NCI-H2196 treated with DMSO at 0.1 percent for 48 hours (cell line): ENCODE results near the gene ADA.

Source experiments
- DNase-seq: peaks from one replicate; lab custom pipeline; 2025; ENCODE audit not compliant: unreplicated experiment; lab: John Stamatoyannopoulos, UW

The ADA gene

DNA sequence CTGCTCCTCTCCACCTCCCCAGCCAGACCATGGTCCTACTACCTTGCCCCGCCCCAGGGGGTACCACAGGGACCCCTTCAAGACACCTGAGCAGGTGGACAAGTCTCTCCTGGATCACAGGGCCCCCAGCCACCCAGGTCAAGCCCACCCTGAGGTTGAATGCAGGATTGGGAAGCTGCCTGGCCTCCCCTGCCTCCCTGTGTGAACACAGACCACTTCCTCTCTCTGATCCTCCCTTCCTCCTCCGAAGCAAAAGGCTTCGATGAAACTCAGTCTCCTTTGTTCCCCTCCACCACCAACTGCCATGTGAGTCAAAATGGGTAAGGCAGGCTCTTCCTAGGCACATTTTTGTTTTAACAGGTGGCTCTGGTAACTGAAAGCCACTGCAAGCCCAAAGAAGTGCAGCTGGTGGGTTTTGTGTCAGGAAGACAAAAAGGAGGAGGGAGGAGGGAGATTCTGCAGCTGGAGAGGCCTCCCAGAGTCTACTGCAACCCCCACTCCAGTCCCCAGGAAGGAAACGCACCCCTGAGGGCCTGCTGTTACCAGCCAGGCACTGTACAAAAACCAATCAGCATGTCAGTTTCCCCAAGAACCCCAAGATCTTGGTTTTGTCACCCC lies 5.4 kb downstream of the ADA start:
- peak; percentile 61 for DNase-seq

DNA sequence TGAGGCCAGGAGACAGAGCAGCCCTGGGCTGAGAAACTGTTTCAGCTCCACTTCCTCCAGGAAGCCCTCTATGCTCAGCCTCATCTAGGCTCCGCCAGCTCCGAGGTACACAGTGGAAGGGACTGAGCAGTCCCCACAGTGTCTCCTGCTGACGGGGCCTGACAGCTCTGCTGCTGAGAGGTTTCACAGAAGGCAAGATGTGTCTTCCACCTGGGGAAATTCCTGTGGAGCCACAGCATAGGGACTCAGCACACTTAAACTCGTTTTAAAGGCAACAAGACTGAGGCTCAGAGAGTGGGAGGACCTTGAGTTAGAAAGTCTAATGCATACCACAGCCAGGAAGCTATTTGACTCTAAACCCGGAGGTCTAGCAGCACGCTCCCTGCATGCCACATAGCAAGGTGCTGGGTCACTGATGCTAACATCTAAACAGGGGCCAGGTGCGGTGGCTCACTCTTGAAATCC lies 6.8 kb downstream of the ADA start:
- no peak for DNase-seq

DNA sequence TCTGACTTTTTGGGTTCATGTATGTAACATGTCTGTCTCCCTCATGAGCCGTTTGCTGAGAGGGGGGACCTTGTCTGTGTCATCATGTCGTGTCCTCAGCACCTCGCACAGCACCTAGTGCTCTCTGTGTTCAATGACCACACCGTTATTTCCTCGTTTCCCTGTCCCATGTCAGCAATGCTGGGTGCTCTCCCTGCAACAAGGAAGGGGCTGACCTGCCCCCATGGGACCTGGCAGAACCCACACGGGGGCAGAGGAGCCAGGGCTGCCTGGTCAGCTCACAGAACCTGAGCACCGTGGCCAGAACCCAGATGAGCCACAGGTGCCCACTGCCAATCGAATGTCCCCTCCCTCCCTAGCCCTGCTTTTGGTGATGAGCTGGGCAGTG lies 7.3 kb downstream of the ADA start:
- DNase-seq: no peak

DNA sequence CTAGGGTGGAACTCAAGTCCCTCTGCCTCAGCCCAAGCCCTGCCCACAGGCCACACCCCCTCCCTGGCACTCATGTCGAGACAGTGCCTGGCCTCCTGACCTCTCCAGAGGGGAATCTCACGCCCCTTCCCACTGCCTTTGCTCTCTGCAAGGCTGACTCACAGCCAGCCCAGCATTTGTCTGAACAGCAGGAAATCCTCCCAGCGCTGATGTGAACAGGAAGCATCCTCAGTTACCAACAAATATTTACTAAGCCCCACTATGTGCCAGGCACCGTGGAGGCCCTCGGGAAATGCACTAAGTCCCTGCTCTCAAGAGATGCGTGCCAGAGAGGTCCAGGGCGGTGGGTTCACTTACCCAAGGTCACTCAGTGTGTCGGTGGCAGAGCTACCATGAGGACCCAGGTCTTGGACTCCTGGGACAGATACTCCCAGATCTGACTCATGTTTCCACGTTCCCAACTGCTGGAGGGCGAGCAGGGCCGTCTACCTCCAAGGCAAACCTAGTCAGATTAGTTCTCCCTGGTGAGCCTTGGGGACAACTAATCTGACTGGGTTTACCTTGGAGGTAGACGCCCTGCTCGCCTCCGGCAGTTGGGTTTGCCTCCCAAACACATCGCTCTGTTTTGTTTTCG lies 7.8 kb downstream of the ADA start:
- DNase-seq: no peak

DNA sequence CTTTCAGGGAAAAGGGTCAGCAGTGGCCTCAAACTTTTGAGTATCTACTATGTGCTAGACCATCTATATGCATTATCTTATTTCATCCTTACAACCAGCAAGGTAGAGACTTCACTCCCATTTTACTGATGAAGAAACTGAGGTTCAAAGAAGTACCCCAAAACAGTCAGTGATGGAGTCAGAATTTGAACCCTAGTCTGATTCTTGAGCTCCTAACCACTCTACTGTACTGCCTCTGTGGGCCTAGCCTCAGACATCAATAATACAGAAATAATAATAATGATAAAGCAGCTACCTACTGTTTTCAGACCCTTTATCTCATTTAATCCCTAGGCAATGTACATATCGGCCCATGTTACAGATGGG lies 8.4 kb downstream of the ADA start:
- DNase-seq: no peak

DNA sequence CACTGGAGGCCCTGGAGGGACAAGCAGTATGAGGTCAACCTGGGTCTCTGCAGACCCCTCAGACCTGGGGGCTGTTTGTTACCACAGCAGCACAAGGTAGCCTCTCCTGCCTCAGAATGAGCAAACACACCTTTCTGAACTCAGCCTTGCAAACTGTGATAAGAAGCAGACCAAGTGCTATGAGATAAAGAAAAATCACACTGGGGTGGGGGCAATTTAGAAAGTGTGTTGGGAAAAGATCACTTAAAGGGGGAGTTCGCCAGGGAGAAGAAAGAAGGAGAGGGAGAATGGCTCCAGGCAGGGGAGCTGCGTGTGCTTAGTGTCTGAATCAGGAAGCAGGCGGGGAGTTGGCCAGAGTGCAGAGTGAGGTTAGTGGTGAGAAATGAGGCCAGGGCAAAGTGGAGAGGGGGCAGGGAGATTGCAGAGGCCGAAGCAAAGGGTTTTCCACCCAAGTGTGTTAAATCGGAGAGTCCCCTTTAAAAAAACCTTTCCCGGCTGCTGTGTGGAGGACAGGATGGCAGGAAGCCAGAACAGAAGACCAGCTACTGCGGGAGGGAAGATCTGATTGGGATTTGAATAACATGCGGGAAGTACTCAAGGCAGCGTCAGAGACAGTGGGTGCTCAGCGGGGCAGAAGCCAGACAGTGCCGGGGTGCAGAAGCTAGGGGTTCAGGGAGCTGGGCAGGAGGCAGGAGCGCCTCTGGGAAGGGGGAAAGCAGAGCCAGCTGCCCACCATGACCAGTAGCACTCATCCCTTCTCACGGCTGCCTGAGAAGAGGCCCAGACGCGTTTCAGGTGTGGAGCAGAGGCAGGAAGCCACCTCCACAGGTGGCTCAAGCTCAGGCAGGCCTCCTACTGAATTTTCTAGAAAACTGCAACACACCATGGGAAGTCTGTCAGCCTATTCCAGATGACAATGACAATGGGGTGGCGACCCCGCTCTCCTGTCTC lies 9.0 kb downstream of the ADA start:
- peak; percentile 92 for DNase-seq

DNA sequence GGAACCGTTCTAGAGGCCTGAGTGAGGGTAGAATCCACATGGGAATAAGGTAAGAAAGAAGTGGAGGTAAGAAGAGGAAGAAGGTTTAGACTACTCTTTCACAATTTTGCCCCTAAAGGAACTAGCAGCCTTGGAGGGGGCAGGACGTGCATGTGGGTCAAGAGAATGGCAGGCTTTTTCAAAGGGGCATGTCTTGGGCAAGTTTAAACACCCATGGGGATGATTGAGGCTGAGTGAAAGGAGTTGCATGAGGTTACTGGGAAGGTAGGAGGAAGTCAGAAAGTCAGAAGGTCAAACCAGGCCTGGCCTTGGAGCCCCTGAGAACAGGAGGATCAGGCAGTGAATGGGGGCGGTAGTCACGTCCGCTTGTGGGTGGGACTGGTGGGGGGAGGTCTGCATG lies 10.2 kb downstream of the ADA start:
- DNase-seq: no peak

DNA sequence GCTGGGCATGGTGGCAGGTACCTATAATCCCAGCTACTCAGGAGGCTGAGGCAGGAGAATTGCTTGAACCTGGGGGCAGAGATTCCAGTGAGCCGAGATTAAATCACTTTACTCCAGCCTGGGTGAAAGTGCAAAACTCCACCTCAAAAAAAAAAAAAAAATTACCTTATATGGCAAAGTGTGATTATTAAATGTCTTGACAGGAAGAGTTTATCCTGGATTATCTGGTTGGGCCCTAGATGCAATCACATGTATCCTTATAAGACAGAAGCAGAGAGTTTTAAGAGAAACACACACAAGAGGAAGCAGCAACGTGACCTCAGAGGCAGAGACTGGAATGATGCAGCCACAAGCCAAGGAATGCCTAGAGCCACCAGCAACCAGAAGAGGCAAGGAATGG lies 11.0 kb downstream of the ADA start:
- no peak for DNase-seq

DNA sequence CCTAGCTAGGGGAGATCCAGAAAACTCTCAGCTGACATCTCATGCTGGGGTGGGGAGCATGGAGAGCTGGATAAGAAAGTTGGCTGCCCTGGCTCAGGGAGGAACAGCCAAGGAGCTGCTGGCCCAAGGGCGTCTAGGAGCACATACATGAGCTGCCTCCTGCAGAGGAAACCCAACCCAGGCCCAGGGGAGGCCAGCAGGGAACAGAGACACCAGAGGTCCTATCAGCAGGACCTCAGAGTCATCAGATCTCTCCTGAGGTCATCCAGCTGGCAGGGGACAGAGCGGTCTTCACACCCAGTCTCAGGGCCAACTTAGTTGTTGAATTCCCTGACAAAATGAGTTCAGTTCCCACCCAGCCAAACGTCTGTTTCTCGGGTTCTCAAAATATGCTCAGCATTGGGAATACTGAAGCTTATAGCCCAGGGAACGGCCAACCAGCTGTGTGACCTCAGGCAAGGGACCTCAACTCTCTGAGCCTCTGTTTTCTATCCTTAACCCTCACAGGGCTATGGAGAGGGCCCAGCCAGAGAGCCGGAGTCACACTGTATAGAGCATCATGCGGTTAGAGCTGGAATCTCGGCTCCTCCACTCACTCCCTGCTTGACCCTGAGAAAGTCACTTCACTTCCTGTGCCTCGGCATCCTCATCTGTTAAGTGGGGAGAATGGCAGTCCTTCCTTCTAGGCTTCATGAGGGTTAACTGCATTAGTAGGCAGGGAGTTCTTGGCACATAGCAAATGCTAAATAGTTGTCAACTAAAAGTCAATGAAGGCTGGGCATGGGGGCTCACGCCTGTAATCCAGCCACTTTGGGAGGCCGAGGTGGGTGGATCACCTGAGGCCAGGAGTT lies 13.8 kb downstream of the ADA start:
- DNase-seq: no peak

DNA sequence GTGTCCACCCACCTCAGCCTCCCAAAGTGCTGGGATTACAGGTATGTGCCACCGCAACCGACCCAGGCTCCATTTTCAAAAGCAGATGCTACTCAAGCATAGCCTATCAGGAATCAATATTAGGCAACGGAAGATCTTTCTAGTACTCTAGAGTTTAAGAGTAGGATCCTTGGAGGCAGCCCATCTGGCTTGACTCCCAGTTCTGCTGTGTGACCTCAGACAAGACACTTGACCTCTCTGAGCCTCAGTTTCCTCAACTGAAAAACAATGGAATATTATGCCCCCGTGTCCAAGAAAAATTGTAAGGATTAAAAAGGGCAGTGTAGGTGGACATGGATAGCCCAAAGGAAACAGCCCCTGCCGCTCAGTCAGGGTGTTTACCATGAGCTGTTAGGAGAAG lies 14.5 kb downstream of the ADA start:
- DNase-seq: no peak

DNA sequence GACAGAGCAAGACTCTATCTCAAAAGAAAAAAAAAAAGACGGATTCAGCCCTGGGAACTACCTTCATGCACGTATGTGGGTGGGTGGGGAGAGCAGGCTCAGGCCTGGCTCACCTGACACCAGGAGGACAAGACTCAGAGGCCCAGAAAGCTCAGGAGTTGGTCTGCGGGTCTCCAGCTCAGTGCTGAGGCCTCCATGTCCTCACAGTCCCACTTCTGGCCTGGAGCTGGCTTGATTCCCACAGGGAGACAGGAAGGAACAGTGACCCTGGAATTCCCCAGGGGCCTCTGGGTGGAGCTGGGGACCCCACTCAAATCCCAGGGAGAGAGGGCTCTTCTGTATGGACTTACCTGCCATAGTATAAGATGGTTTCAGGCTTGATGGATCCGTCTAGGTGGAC lies 15.6 kb downstream of the ADA start:
- DNase-seq: no peak

DNA sequence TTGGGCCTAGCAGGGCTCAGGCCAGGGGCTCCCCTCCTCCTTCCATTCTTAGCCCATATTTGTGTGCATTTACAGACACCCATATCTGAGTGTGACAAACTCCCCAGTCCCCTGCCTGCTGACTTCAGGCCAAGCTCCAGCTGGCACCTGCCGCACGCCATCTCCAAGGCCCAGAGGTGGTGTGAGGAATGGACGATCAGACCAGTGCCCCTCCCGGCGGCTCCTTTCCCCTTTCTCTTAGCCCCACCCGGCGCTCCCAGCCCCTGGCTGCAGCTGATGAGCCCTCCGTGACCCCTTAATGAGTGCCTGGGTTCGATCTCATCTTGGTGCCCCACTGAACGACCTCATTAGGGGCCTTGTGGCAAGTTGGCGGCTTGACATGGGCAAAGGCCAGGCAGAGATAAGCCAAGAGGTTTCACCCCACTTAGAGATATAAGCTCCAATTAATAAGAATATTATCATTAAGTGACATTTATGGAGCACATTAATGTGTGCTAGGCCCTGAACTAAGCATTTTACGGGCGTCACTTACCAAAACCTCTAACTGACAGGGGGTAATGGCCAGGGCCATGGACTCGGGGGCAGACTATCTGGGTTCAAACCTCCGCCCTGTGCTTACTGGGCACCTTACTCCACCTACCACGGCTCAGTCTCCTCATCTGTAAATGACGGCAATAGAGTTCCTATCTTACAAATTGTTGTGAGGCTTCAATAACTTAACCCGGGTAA lies 17.5 kb downstream of the ADA start:
- no peak for DNase-seq

DNA sequence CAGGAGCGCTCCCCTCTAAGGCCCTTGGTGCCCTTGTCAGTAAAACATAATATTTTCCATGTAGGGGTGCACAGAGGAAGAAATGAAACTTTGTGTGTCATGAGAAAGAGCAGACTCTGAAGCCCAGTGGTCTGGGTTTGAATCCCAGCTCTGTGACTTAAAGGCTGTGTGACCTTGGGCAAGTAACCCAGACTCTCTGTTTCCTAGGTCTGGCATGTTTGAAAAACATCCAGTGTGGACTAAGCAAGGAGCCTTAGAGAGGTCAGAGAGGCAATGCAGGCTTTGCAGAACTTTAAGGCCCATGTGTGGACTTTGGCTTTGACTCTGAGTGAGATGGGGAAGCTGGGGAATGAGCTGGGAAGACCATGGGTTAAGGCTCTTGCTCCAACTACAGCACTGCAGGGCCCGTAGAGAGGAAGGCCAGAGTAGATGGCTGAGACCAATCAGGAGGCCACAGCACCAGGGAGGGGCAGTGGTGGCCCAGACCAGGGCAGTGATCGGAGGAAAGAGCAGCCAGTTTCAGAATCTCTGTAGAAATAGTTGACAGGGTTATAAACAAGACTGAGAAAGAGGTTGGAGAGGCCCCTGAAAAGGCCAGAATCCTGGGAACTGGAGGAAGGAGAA lies 18.2 kb downstream of the ADA start:
- no peak for DNase-seq

DNA sequence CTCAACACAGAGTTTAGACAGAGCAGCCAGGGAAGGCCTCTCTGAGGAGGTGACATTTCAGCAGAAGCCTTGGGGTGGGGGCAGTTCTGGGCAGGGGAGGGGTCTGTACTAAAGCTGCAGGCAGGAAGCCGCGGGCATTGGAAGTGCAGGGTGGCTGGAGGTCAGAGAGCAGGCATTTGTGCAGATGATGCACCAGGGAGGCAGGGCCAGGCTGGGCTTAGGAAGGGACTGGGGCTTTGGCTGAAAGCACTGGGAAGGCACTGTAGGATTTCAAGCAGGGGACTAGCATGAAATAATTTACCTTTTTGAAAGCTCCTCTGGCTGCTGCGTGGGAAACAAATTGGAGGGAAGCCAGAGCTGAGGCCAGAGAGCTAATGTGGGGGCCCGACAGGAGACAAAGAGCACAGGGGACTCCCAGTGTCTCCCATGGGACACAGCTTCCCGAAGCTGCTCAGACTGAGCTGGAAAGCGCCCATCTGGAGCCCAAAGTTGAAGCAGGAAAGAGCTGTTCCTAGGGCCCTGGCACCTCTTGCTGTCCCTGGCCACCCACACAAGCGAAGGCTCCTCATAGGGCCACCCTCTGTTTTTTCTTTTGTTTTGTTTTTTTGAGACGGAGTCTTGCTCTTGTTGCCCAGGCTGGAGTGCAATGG lies 19.3 kb downstream of the ADA start:
- DNase-seq: no peak

DNA sequence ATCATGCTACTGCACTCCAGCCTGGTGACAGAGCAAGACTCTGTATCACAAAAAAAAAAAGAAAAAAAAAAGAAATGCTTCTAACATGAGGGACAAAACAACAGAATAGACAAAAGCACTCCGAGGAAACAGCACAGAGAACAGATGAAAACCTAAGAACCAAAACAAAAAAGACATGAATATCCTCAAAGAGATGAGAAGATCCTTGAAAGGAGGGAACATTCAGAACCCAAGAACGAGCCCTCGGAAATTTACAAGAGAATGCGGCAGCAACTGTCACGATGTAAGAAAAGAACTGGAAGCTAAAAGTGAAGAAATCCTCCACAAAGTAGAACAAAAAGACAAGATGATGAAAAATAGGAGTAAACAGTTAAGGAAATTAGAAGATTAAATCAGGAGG lies 21.2 kb downstream of the ADA start:
- no peak for DNase-seq

DNA sequence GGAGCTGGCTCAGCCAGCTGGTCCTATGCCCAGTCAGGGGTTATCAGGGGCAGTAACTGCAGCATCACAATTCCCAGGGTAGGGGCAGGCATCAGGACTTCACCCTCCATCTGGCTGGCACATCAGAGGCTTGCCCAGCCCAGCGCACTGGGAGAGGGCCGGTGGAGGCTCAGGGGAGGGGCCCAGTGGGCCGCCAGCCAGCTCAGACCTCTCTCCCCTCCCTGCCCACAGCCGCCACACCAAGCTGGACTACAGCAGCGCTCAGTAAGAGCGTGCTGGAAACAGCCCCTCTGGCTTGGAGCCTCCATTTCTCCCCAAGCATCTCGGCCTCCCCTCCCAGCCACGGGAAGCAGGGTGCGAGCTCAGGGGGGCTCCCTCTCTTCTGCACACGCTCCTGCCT lies 22.0 kb downstream of the ADA start:
- DNase-seq: no peak

DNA sequence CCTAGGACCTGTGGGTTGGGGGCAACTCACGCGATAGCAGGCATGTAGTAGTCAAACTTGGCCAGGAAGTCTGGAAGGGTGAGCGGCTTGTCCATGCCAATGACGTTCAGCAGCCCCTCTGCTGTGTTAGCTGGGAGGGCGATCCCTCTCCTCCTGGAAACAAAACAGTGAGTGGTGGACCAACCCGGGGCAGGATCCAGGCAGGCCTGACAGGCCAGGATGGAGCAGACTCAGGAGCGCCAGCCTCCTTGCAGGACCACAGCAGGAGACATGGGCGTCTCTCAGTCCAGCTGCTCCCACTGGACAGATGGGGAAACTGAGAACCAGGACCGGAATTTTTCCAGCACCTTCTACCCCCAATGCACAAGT lies 22.5 kb downstream of the ADA start:
- no peak for DNase-seq

DNA sequence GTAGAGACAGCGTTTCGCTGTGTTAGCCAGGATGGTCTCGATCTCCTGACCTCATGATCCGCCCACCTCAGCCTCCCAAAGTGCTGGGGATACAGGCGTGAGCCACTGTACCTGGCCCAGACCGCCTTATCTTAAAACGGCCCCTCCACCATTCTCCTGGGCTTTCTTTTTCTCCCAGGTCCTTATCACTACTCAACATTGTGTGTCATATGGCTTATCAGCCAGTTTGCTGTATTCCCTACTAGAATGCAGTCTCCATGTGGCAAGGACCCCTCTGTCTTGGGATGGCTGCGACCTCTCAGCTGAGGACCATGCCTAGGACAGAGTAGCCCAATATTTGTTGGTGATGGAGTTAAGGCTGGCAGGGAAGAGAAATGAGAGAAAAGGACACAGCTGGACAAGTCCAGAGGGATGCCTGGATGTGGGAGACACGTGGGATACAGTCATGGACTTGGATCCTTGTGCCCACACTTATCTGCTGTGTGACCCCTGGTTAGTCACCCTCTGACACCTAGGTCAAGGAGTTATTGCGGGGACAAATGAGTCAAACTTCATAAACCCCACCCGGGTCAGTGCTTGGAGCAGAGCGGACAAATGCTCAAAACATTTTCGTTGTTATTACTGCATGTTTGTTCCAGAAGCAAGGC lies 24.0 kb downstream of the ADA start:
- DNase-seq: no peak

DNA sequence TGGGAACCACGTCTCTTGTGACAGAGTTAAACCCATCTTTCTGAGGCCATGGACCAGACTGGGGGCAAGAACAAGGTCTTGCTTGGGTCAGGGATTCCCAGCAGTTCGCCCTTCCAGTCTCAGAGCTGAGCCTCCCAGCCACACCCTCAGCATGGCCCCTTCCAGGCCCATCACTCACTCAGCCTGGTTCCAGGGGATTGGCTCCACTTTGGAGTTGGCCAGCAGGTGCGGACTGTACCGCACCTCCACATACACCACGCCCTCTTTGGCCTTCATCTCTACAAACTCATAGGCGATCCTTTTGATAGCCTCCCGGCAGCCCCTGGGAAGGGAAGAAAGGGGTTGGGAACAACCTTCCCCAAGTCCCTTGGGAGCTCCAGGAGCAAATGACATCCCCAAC lies 25.2 kb downstream of the ADA start:
- DNase-seq: no peak
